ENCODE data around the gene STRBP.

- TF ChIP-seq, protein P1, sequence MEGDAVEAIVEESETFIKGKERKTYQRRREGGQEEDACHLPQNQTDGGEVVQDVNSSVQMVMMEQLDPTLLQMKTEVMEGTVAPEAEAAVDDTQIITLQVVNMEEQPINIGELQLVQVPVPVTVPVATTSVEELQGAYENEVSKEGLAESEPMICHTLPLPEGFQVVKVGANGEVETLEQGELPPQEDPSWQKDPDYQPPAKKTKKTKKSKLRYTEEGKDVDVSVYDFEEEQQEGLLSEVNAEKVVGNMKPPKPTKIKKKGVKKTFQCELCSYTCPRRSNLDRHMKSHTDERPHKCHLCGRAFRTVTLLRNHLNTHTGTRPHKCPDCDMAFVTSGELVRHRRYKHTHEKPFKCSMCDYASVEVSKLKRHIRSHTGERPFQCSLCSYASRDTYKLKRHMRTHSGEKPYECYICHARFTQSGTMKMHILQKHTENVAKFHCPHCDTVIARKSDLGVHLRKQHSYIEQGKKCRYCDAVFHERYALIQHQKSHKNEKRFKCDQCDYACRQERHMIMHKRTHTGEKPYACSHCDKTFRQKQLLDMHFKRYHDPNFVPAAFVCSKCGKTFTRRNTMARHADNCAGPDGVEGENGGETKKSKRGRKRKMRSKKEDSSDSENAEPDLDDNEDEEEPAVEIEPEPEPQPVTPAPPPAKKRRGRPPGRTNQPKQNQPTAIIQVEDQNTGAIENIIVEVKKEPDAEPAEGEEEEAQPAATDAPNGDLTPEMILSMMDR (conservative IDR thresholded peaks at IDR 0.05) = no peak
- TF ChIP-seq ZFX (IDR thresholded peaks at IDR 0.05) = no peak
Observed at GRCh38 chr9:123255718-123256117, 12.7 kb downstream of the STRBP start.
